H1 (cell line): ENCODE data around the gene UBE2E2. TPM values are rescaled to one million over a fixed set of nuclear protein-coding genes. Genes with fewer than 3 reads are reported as not detected.

Source experiments
- CTCF ChIA-PET: fragments of 300-600 bp; sonication (Branson Sonifier 250); formaldehyde crosslinking; loops from one replicate; lab custom pipeline; 2021; ENCODE audit not compliant: partially characterized antibody; lab: Charles Lee
- POLR2A ChIA-PET: fragments of 300-600 bp; sonication (Branson Sonifier 250); formaldehyde crosslinking; loops from one replicate; lab custom pipeline; 2021; ENCODE audit warnings: inconsistent platforms; ENCODE audit not compliant: partially characterized antibody; lab: Charles Lee
- DNase-seq, 2 experiments: peaks; one replicate each; pipeline versions ENCODE4 v3.0.0 to v3.0.0-alpha.2; 2010 to 2022; ENCODE audit warnings: low spot score in 2 of 2, low read depth in 1 of 2, mixed read lengths in 1 of 2
- FAIRE-seq: peaks from 2 replicates; lab custom pipeline; 2011; peaks lifted over from hg19 to GRCh38; lab: Jason Lieb, UNC
- H2AFZ ChIP-seq: 2 replicates; pipeline ENCODE4 v1.8.1; 2012; ENCODE audit warnings: low read length, inconsistent platforms
- H2AK5ac ChIP-seq: 2 replicates; pipeline ENCODE4 v1.6.1; 2013; ENCODE audit warnings: low read depth, low read length
- H2BK120ac ChIP-seq: replicated peaks from 2 replicates; pipeline ENCODE3; 2013; ENCODE audit warnings: low read depth, low read length, inconsistent platforms
- H2BK12ac ChIP-seq: 2 replicates; pipeline ENCODE4 v1.6.1; 2013; ENCODE audit warnings: low read depth, low read length
- H2BK15ac ChIP-seq: 2 replicates; pipeline ENCODE4 v1.6.1; 2013; ENCODE audit warnings: low read length
- H2BK20ac ChIP-seq: 2 replicates; pipeline ENCODE4 v1.6.1; 2013; ENCODE audit warnings: low read length
- H2BK5ac ChIP-seq: 2 replicates; pipeline ENCODE4 v1.6.1; 2013; ENCODE audit warnings: low read depth, low read length
- H3K14ac ChIP-seq: 2 replicates; pipeline ENCODE4 v1.6.1; 2013; ENCODE audit warnings: inconsistent platforms; ENCODE audit not compliant: insufficient read length
- H3K18ac ChIP-seq: 2 replicates; pipeline ENCODE4 v1.6.1; 2013; ENCODE audit warnings: low read length; ENCODE audit errors: extremely low read depth
- H3K23ac ChIP-seq: 2 replicates; pipeline ENCODE4 v1.6.1; 2013; ENCODE audit warnings: inconsistent platforms; ENCODE audit not compliant: insufficient read length
- H3K23me2 ChIP-seq: 2 replicates; pipeline ENCODE4 v1.6.1; 2013; ENCODE audit warnings: low read depth, low read length
- H3K27ac ChIP-seq: 2 replicates; pipeline ENCODE4 v1.6.1; 2011; ENCODE audit warnings: low read depth, low read length, inconsistent platforms
- H3K27me3 ChIP-seq, 4 experiments: replicated peaks in 1 of 4; 1 replicate in 1 of 4; 2 replicates in 3 of 4; pipeline versions ENCODE4 v1.6.1 to v1.8.1; 2011 to 2013; ENCODE audit warnings: low read length in 3 of 4, mild to moderate bottlenecking in 3 of 4, inconsistent platforms in 2 of 4, mixed read lengths in 2 of 4, moderate library complexity in 1 of 4; ENCODE audit not compliant: control insufficient read depth in 3 of 4, insufficient read depth in 3 of 4; ENCODE audit errors: extremely low read depth in 1 of 4
- H3K36me3 ChIP-seq, 4 experiments: 2 replicates each; pipeline versions ENCODE4 v1.6.1 to v1.8.1; 2011 to 2013; ENCODE audit warnings: mild to moderate bottlenecking in 4 of 4, low read length in 3 of 4, moderate library complexity in 2 of 4, control low read depth in 1 of 4, inconsistent platforms in 1 of 4; ENCODE audit not compliant: insufficient read depth in 4 of 4, control insufficient read depth in 2 of 4
- H3K4ac ChIP-seq: replicated peaks from 2 replicates; pipeline ENCODE3; 2013; ENCODE audit warnings: low read length, low read depth, mixed read lengths, inconsistent platforms; ENCODE audit not compliant: insufficient read length
- H3K4me1 ChIP-seq, 4 experiments: replicated peaks in 1 of 4; 1 replicate in 1 of 4; 2 replicates in 3 of 4; pipeline versions ENCODE4 v1.6.1 to v1.8.1; 2011 to 2013; ENCODE audit warnings: low read length in 3 of 4, inconsistent platforms in 2 of 4, mixed read lengths in 1 of 4; ENCODE audit not compliant: insufficient read depth in 4 of 4, control insufficient read depth in 3 of 4
- H3K4me2 ChIP-seq, 2 experiments: 2 replicates each; pipeline versions ENCODE4 v1.6.1 to v1.8.1; 2011 to 2013; ENCODE audit warnings: low read depth in 2 of 2, low read length in 2 of 2, control low read depth in 1 of 2, inconsistent platforms in 1 of 2, mild to moderate bottlenecking in 1 of 2; ENCODE audit not compliant: insufficient read depth in 1 of 2
- H3K4me3 ChIP-seq, 4 experiments: fragments of 200-600, 300-600 bp in 1 of 4; sonication (generic), shearing (Covaris generic), sonication (Bioruptor Twin) in 1 of 4; 2 replicates each; pipeline versions ENCODE4 v1.5.1 to v1.8.1; 2011 to 2016; ENCODE audit warnings: low read length in 4 of 4, low read depth in 3 of 4, control low read depth in 2 of 4, inconsistent platforms in 2 of 4, mild to moderate bottlenecking in 2 of 4, mixed read lengths in 1 of 4, moderate library complexity in 1 of 4; ENCODE audit not compliant: insufficient read depth in 2 of 4; ENCODE audit errors: extremely low read depth in 1 of 4
- H3K56ac ChIP-seq: replicated peaks from 2 replicates; pipeline ENCODE3; 2013; ENCODE audit warnings: low read depth, mild to moderate bottlenecking, mixed read lengths, low read length, inconsistent platforms; ENCODE audit not compliant: insufficient read length
- H3K79me1 ChIP-seq: 2 replicates; pipeline ENCODE4 v1.6.1; 2013; ENCODE audit warnings: low read depth, low read length, control low read depth
- H3K79me2 ChIP-seq, 2 experiments: 2 replicates each; pipeline versions ENCODE4 v1.6.1 to v1.8.1; 2012 to 2013; ENCODE audit warnings: low read length in 2 of 2, mild to moderate bottlenecking in 2 of 2, inconsistent platforms in 1 of 2; ENCODE audit not compliant: insufficient read depth in 2 of 2, control insufficient read depth in 1 of 2
- H3K9ac ChIP-seq, 4 experiments: replicated peaks in 1 of 4; 1 replicate in 1 of 4; 2 replicates in 3 of 4; pipeline versions ENCODE4 v1.6.1 to v1.8.1; 2011 to 2013; ENCODE audit warnings: low read depth in 3 of 4, low read length in 3 of 4, control low read depth in 2 of 4, mild to moderate bottlenecking in 2 of 4, moderate library complexity in 2 of 4, inconsistent platforms in 1 of 4; ENCODE audit errors: extremely low read depth in 1 of 4
- H3K9me3 ChIP-seq, 2 experiments: 2 replicates each; pipeline versions ENCODE4 v1.6.1 to v1.8.1; 2012 to 2013; ENCODE audit warnings: mild to moderate bottlenecking in 2 of 2, moderate library complexity in 2 of 2, control low read depth in 1 of 2, inconsistent platforms in 1 of 2, low read depth in 1 of 2, low read length in 1 of 2, mixed read lengths in 1 of 2; ENCODE audit not compliant: insufficient read depth in 2 of 2
- H4K20me1 ChIP-seq, 2 experiments: replicated peaks in 1 of 2; 2 replicates each; pipeline versions ENCODE3 to v1.8.1; 2011 to 2013; ENCODE audit warnings: inconsistent platforms in 2 of 2, low read length in 2 of 2, mild to moderate bottlenecking in 1 of 2; ENCODE audit not compliant: insufficient read depth in 2 of 2, control insufficient read depth in 1 of 2
- H4K5ac ChIP-seq: 2 replicates; pipeline ENCODE4 v1.6.1; 2013; ENCODE audit warnings: low read length, low read depth, mixed read lengths, inconsistent platforms; ENCODE audit not compliant: insufficient read length
- H4K8ac ChIP-seq: 2 replicates; pipeline ENCODE4 v1.8.0; 2013; ENCODE audit warnings: mild to moderate bottlenecking, moderate library complexity, low read length, inconsistent platforms; ENCODE audit not compliant: insufficient read depth; ENCODE audit errors: extremely low read depth
- H4K91ac ChIP-seq: replicated peaks from 2 replicates; pipeline ENCODE3; 2013; ENCODE audit warnings: low read length, mixed read lengths, inconsistent platforms; ENCODE audit not compliant: insufficient read length
- ATF2 ChIP-seq: IDR thresholded peaks from 2 replicates; pipeline ENCODE4 v1.6.1; 2012; ENCODE audit warnings: low read length, inconsistent platforms
- BACH1 ChIP-seq: IDR thresholded peaks from 2 replicates; pipeline ENCODE4 v1.6.1; 2012; ENCODE audit warnings: low read length, improper control_type of control experiment
- BCL11A ChIP-seq, 2 experiments: IDR thresholded peaks; one replicate each; pipeline ENCODE4 v1.6.1; 2011; ENCODE audit warnings: low read depth in 2 of 2, low read length in 2 of 2, mild to moderate bottlenecking in 2 of 2
- FOSL1 ChIP-seq: IDR thresholded peaks from 2 replicates; pipeline ENCODE4 v1.6.1; 2011; ENCODE audit warnings: mild to moderate bottlenecking, low read depth, low read length, moderate library complexity; ENCODE audit not compliant: insufficient read depth
- KDM1A ChIP-seq: fragments of 200-600, 300-600 bp; sonication (generic); IDR thresholded peaks from 2 replicates; pipeline ENCODE4 v1.7.1; 2016; ENCODE audit warnings: mild to moderate bottlenecking, low read length, borderline replicate concordance
- POLR2AphosphoS5 ChIP-seq: IDR thresholded peaks from 2 replicates; pipeline ENCODE4 v1.6.1; 2011; ENCODE audit warnings: low read depth, low read length
- SP2 ChIP-seq: IDR thresholded peaks from 2 replicates; pipeline ENCODE4 v1.6.1; 2012; ENCODE audit warnings: mild to moderate bottlenecking, low read length, inconsistent platforms
- WGBS, 2 experiments: shearing (Covaris generic) in 1 of 2; methylation state at CpG; one replicate each; pipeline versions ENCODE4 v1.1.6 to v1.1.7; 2013 to 2015; ENCODE audit warnings: low lambda C conversion rate in 2 of 2, mixed read lengths in 2 of 2, inconsistent platforms in 1 of 2, low coverage in 1 of 2, missing lambda C conversion rate in 1 of 2; ENCODE audit not compliant: insufficient replicate concordance in 2 of 2, insufficient coverage in 1 of 2, insufficient read length in 1 of 2; ENCODE audit errors: extremely low coverage in 1 of 2, missing lambda C conversion rate in 1 of 2; 5-methylcytosine and 5-hydroxymethylcytosine counted together
- polyA plus RNA-seq, 7 experiments: library from polyadenylated mRNA; depleted of rRNA in 3 of 7; stranded (reverse) in 5 of 7; unstranded in 2 of 7; fragments of >200 nt in 5 of 7; fragments of 200-250 nt in 2 of 7; gene quantifications; 1 replicate in 5 of 7; 2 replicates in 1 of 7; 4 replicates in 1 of 7; pipeline versions ENCODE4 v1.2.1 to v1.2.3, GENCODE V29; 2011 to 2013; ENCODE audit warnings: missing spikeins in 2 of 7, mixed read lengths in 2 of 7
- total RNA-seq: library from RNA; stranded (reverse); fragmentation: NEBNext Ultra II Directional; extraction: Animal tissue kit (Norgen Biotek cat#: 25700); gene quantifications from 2 replicates; pipeline ENCODE4 v1.2.1, GENCODE V29; 2021

Gene UBE2E2
- total and polyA plus RNA-seq, 2 of the 8 experiments (the other 6 are each of a cell fraction or from before 2014, with no cell fraction given), result 57.6 to 70.6 TPM

- Histone ChIP-seq H2AFZ (no peak overlapping the region), H3K79me2 (peaks cover 0 to 72% of the 10 kb centered on the region in 2 experiments; a peak in 2 of 4 replicates), H2AK5ac (no peak overlapping the region), H3K23me2 (no peaks in the 10 kb centered on the region; the same call in 1 of the 2 replicates), H3K56ac (no peak overlapping the region), H3K9me3 (no peaks in the 10 kb centered on the region), H3K79me1 (no peaks in the 10 kb centered on the region; the same call in 1 of the 2 replicates), H4K5ac (no peak overlapping the region), H3K4me1 (peaks cover 0 to 6% (median 0%) of the 10 kb centered on the region in 4 experiments; a peak in 1 of 7 replicates), H2BK15ac (no peak overlapping the region), H2BK120ac (no peak overlapping the region), H3K4ac (no peak overlapping the region), H3K4me2 (no peak overlapping the region), H3K14ac (no peak overlapping the region), H3K18ac (no peak overlapping the region), H2BK20ac (no peak overlapping the region), H4K91ac (no peak overlapping the region), H3K27ac (no peak overlapping the region), H3K36me3 (no peaks in the 10 kb centered on the region), H3K23ac (no peak overlapping the region), H3K27me3 (no peaks in the 10 kb centered on the region), H2BK12ac (no peak overlapping the region), H3K4me3 (no peak overlapping the region), H4K8ac (no peak overlapping the region), H4K20me1 (no peaks in the 10 kb centered on the region), H2BK5ac (no peak overlapping the region), H3K9ac (no peak overlapping the region)
- POLR2A ChIA-PET, result no interaction called here
- 82% methylated on average over 2 of the region's 2 CpGs; no CpG with 5 or more reads in 1 of the 2 experiments for WGBS, 2 experiments
- no peak for DNase-seq
- FAIRE-seq, result no peak
- CTCF ChIA-PET, result interaction anchor here (1.4 kb wide), 1 partner anchor 17 kb away, joined by 4 read pairs; no protein-coding TSS in a partner anchor
- TF ChIP-seq KDM1A (no peak), ATF2 (no peak), BCL11A (IDR thresholded peaks at IDR 0.05; ENCODE audit: low read depth in 2 of 2, low read length in 2 of 2) (no peak), BACH1 (no peak), POLR2AphosphoS5 (no peak), SP2 (no peak), FOSL1 (no peak)
Observed at GRCh38 chr3:23238156-23238555, 35.0 kb downstream of the UBE2E2 start.
